Activated T-helper 2 cell treated with anti-CD3 and anti-CD28 coated beads, Interferon-gamma antibody, Interleukin-2, Interleukin-4, amounts not matched to agents 10 μg/mL and 5 μg/mL and 100 μg/mL, durations not matched to agents 14 hours and 24 hours and 36 hours (primary cell): Measurements from ENCODE around the gene SLC13A1. TPM values are rescaled to one million over a fixed set of nuclear protein-coding genes. Genes with fewer than 3 reads are reported as not detected.
"Not testable (repeated sequence)": the region's sequence is repeated elsewhere in the genome, so short reads cannot be mapped to it uniquely, and the experiment has no call there.

Experiments used
- DNase-seq: peaks from one replicate; pipeline ENCODE4 v3.0.0; 2021; ENCODE audit warnings: low spot score
- H3K27ac Mint-ChIP-seq: one replicate; pipeline ENCODE4 v1.8.0; 2021; ENCODE audit warnings: mixed read lengths
- H3K27me3 Mint-ChIP-seq: one replicate; pipeline ENCODE4 v1.8.0; 2021; ENCODE audit warnings: low read depth, mixed read lengths
- H3K36me3 Mint-ChIP-seq: one replicate; pipeline ENCODE4 v1.8.0; 2021; ENCODE audit warnings: low read depth, mixed read lengths
- H3K4me1 Mint-ChIP-seq: one replicate; pipeline ENCODE4 v1.8.0; 2021; ENCODE audit warnings: low read depth, mixed read lengths
- H3K4me3 Mint-ChIP-seq: one replicate; pipeline ENCODE4 v1.8.0; 2021; ENCODE audit warnings: low read depth, mild to moderate bottlenecking, moderate library complexity, mixed read lengths
- H3K9me3 Mint-ChIP-seq: one replicate; pipeline ENCODE4 v1.8.0; 2021; ENCODE audit warnings: mixed read lengths
- intact Hi-C: fragments of 100-400 bp; cut with micrococcal nuclease; formaldehyde crosslinking; loops from one replicate; pipeline ENCODE4 v1.15.1; 2023
- total RNA-seq: library from RNA; stranded (reverse); gene quantifications from 2 replicates; pipeline ENCODE4 v1.2.3, GENCODE V29; 2022

SLC13A1 gene
- total RNA-seq, 1 donor from 2014 or later, result not detected

DNA sequence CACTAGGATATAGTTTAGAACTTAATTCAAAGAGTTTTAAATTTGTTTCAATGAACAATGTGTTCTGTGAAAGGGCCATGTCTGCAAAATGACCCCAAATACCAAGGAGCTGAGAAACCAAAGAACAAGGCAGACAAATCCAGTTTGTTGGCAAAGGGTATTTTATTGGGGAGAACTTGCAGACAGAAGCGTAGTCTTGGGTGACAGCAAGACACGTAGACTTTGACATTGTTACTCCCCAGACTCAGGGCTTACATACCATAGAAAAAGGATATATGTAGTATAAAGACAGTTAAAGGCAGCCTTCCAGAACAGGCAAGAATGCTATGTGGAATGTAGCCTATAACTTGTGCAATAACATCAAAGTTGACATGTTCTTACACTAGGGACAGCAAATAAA is 109.3 kb downstream of the SLC13A1 start:
- Mint-ChIP-seq H3K27me3 (no peaks in the 10 kb centered on the region), H3K9me3 (peaks cover 4% of the 10 kb centered on the region), H3K4me3 (no peak overlapping the region), H3K36me3 (no peaks in the 10 kb centered on the region), H3K4me1 (no peaks in the 10 kb centered on the region), H3K27ac (no peak overlapping the region)
- no peak for DNase-seq
- intact Hi-C loops, result no loop called here

DNA sequence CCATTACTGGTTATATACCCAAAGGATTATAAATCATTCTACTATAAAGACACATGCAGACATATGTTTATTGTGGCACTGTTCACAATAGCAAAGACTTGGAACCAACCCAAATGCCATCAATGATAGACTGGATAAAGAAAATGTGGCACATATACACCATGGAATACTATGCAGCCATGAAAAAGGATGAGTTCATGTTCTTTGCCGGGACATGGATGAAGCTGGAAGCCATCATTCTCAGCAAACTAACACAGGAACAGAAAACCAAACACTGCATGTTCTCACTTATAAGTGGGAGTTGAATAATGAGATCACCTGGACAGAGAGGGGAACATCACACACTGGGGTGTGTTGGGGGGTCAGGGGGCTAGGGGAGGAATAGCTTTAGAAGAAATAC is 112.9 kb downstream of the SLC13A1 start:
- DNase-seq, H3K36me3 Mint-ChIP-seq, H3K4me1 Mint-ChIP-seq, intact Hi-C loops, H3K27me3 Mint-ChIP-seq, H3K4me3 Mint-ChIP-seq, H3K27ac Mint-ChIP-seq: not testable (repeated sequence)
- H3K9me3 Mint-ChIP-seq, result peaks cover 17% of the 10 kb centered on the region

DNA sequence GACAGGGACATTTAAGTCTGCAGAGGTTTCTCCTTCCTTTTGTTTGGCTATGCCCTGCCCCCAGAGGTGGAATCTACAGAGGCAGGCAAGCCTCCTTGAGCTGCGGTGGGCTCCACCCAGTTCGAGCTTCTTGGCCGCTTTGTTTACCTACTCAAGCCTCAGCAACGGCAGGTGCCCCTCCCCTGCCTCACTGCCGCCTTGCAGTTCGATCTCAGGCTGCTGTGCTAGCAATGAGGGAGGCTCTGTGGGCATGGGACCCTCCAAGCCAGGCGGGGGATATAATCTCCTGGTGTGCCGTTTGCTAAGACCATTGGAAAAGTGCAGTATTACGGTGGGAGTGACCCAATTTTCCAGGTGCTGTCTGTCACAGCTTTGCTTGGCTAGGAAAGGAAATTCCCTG is 114.9 kb downstream of the SLC13A1 start:
- H3K36me3 Mint-ChIP-seq, H3K4me3 Mint-ChIP-seq, H3K4me1 Mint-ChIP-seq, H3K27me3 Mint-ChIP-seq, DNase-seq, H3K27ac Mint-ChIP-seq, intact Hi-C loops: not testable (repeated sequence)
- peaks cover 25% of the 10 kb centered on the region for H3K9me3 Mint-ChIP-seq

GRCh38 chr7:123079021-123079420 is 120.7 kb downstream of the SLC13A1 start:
- intact Hi-C loops, result no loop called here
- Mint-ChIP-seq H3K27me3 (no peaks in the 10 kb centered on the region), H3K4me3 (no peak overlapping the region), H3K27ac (no peak overlapping the region), H3K4me1 (no peaks in the 10 kb centered on the region), H3K9me3 (peaks cover 16% of the 10 kb centered on the region), H3K36me3 (no peaks in the 10 kb centered on the region)
- DNase-seq, result no peak

DNA sequence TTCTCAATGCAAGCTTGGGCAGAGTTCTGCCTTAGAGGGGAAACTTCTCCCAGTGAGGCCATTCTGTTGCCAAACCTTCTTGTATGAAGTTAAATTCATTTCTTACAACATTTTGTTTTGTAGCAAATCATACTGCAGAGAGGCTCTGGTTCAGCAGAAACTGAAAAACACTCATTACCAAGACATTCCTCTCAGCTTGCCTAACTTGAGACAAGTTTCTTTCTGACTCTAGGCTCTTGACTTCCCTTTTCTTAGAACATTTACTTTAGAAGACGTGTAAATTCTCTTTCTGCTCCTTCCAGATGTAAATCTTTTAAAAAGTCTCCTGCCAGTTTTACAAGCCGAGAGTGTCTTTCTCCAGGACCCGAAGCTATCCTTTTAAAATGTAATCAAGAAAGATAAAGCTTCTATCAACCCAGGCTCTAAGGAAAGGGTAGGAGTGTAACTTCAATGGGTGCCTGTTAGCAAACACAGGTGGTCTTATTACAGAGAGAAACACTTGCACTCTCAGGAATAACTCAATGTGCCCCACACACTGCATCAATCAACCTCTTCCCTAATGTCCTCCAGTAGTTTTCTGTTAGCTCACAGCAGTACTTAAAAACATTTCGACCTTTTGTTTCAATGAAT is 123.8 kb downstream of the SLC13A1 start:
- no peak overlapping the region for H3K27ac Mint-ChIP-seq
- no peak overlapping the region for H3K4me3 Mint-ChIP-seq
- no peaks in the 10 kb centered on the region for H3K36me3 Mint-ChIP-seq
- no peaks in the 10 kb centered on the region for H3K4me1 Mint-ChIP-seq
- H3K27me3 Mint-ChIP-seq, result no peaks in the 10 kb centered on the region
- intact Hi-C loops, result no loop called here
- H3K9me3 Mint-ChIP-seq, result peaks cover 3% of the 10 kb centered on the region
- DNase-seq, result no peak

- DNase-seq, result no peak
- no peaks in the 10 kb centered on the region for H3K4me1 Mint-ChIP-seq
- H3K27me3 Mint-ChIP-seq, result no peaks in the 10 kb centered on the region
- H3K27ac Mint-ChIP-seq, result no peak overlapping the region
- intact Hi-C loops, result no loop called here
- H3K36me3 Mint-ChIP-seq, result no peaks in the 10 kb centered on the region
- no peaks in the 10 kb centered on the region for H3K9me3 Mint-ChIP-seq
- H3K4me3 Mint-ChIP-seq, result no peak overlapping the region
Measured at GRCh38 chr7:123070702-123071286, 129.0 kb downstream of the SLC13A1 start.

DNA sequence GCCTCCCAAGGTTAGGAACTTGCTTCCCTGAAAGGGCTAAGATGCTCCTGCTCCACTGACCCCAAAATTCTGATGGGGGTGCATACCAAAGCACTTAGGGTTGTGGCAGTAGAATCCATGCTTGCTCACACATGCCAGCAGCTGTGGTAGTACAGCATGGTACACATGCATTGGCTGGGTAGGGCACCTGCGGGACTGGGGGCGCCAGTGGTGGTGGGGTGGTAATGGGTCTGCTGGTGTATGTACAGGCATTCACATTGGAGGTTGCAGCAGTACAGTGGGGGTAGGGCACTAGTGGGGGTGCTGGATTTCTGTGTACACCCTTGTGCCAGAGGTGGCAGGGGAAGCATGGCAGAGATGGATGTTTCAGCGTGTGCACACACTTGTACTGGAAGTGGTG is 132.0 kb downstream of the SLC13A1 start:
- H3K9me3 Mint-ChIP-seq, result no peaks in the 10 kb centered on the region
- H3K36me3 Mint-ChIP-seq, result no peaks in the 10 kb centered on the region
- intact Hi-C loops, result no loop called here
- no peak for DNase-seq
- H3K27ac Mint-ChIP-seq, result no peak overlapping the region
- H3K4me3 Mint-ChIP-seq, result no peak overlapping the region
- no peaks in the 10 kb centered on the region for H3K27me3 Mint-ChIP-seq
- no peaks in the 10 kb centered on the region for H3K4me1 Mint-ChIP-seq

Other genes with a start within 250 kb of the SLC13A1 start
- not detected in 2 replicates for gene TAS2R16, start 204.3 kb downstream of the SLC13A1 start, total RNA-seq